Measurements from ENCODE around the gene NGDN. TPM values are rescaled to one million over a fixed set of nuclear protein-coding genes. Genes with fewer than 3 reads are reported as not detected.

The NGDN gene
- total RNA-seq, 1 experiment from 2014 or later: 42.2 TPM

DNA sequence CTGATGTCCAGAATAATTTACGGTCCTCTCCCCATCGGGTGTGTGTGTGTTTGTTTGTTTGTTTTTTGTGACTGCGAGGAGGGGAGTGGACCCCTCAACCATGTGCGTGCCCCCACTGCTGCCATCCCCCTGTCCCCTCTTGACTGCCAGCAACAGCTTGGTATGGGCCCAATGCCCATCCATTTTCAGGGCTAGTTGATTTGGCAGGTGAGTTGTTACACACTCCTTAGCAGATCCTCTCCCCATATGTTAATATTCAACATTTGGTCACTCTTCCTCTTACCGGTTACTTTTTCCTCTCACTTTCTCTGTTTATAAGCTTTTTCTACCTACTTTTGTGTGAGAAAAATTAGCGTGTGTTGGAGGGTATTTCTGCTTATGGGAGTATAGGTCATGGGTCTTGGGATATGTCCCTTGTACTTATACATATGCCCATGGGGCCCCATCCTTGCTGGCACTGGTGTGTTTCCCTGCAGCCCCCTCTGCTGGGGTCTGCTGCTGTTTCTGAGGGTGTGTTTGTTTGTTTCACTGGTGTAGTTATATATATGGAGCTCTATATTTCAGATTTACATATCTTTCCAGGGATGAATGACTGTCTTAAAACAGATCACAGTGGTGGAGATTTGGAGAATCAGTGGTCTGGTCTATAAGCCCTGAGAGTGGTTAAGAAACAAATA lies 48.3 kb downstream of the NGDN start:
- H3K9me3 Mint-ChIP-seq (ENCODE audit: low read depth, unreplicated experiment): no peaks in the 10 kb centered on the region
- H3K4me3 Mint-ChIP-seq (ENCODE audit: low read depth, unreplicated experiment): no peak overlapping the region
- no TSS peak for BruUV-seq (replicated peaks)
- TF ChIP-seq, protein P1, sequence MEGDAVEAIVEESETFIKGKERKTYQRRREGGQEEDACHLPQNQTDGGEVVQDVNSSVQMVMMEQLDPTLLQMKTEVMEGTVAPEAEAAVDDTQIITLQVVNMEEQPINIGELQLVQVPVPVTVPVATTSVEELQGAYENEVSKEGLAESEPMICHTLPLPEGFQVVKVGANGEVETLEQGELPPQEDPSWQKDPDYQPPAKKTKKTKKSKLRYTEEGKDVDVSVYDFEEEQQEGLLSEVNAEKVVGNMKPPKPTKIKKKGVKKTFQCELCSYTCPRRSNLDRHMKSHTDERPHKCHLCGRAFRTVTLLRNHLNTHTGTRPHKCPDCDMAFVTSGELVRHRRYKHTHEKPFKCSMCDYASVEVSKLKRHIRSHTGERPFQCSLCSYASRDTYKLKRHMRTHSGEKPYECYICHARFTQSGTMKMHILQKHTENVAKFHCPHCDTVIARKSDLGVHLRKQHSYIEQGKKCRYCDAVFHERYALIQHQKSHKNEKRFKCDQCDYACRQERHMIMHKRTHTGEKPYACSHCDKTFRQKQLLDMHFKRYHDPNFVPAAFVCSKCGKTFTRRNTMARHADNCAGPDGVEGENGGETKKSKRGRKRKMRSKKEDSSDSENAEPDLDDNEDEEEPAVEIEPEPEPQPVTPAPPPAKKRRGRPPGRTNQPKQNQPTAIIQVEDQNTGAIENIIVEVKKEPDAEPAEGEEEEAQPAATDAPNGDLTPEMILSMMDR (IDR thresholded peaks at IDR 0.05; ENCODE audit: unreplicated experiment): no peak
- intact Hi-C loops (cut with micrococcal nuclease; ENCODE audit: unreplicated experiment): no loop called here
- no peak overlapping the region for H3K27ac Mint-ChIP-seq (ENCODE audit: unreplicated experiment)
- DNase-seq: no peak
- CTCF ChIA-PET: interaction anchor here (1.0 kb wide), 1 partner anchor 9 kb away, joined by 4 read pairs; no protein-coding TSS in a partner anchor
- H3K36me3 Mint-ChIP-seq (ENCODE audit: insufficient read depth, unreplicated experiment): no peaks in the 10 kb centered on the region
- peaks cover 85% of the 10 kb centered on the region for H3K27me3 Mint-ChIP-seq (ENCODE audit: unreplicated experiment)
- no peaks in the 10 kb centered on the region for H3K4me1 Mint-ChIP-seq (ENCODE audit: low read depth, unreplicated experiment)

DNA sequence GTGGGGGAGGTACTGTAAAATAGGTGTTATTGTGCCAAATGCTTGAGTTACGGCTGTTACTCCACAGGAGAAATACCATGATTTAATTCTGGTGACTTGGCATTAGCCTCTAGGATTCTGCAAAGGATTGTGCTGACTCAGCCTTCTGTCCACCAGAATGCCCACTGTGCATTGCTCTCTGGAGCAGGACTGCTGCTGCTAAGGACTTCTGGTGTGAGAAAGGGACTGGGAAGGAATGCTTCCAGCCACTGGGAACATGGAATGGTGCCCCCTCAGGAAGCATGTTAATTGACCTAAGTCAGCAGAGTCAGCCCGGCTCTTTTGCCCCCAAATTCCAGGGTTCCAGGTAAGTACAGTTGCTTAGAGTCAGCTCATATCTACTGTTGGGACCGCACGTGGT lies 49.2 kb downstream of the NGDN start:
- Mint-ChIP-seq H3K4me3 (ENCODE audit: low read depth, unreplicated experiment) (no peak overlapping the region), H3K27me3 (ENCODE audit: unreplicated experiment) (peaks cover 76% of the 10 kb centered on the region), H3K4me1 (ENCODE audit: low read depth, unreplicated experiment) (no peaks in the 10 kb centered on the region), H3K36me3 (ENCODE audit: insufficient read depth, unreplicated experiment) (no peaks in the 10 kb centered on the region), H3K27ac (ENCODE audit: unreplicated experiment) (no peak overlapping the region), H3K9me3 (ENCODE audit: low read depth, unreplicated experiment) (no peaks in the 10 kb centered on the region)
- no peak for DNase-seq
- BruUV-seq (replicated peaks): no TSS peak
- CTCF ChIA-PET: no interaction called here
- intact Hi-C loops (cut with micrococcal nuclease; ENCODE audit: unreplicated experiment): no loop called here
- TF ChIP-seq, protein P1 (IDR thresholded peaks at IDR 0.05; ENCODE audit: unreplicated experiment): no peak

DNA sequence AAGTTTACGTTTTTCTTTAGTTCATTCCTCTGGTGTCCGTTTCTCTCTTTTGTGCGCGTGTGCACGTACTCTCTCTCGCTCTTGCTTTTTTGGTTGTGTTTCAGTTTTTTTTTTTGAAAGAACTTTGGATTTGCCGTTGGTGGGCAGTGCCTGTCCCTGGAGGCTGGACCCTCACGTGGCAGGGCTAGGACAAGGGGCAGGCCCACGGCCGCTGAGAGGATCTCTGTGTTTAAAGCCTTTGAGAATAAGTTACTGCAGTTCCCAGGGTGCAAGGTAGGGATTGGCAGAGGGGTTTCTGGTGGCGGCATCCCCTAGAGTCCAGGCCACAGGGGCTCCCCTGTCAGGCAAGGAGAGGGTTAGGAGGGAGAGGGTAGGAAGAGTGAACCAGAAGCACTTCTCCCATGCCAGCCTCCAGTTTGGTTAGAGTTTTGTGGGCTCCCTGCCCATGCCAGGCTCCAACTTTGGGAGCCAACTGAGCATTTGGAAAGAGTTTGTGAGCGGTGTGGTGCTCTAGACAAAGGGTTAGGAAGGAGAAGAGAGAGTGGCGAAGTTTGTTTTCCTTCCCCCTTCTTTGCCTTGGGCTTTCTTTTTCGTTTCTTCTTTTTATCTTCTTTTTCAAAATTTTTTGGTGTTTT lies 51.5 kb downstream of the NGDN start:
- no peak for DNase-seq
- TF ChIP-seq, protein P1 (IDR thresholded peaks at IDR 0.05; ENCODE audit: unreplicated experiment): no peak
- Mint-ChIP-seq H3K27me3 (ENCODE audit: unreplicated experiment) (peaks cover 53% of the 10 kb centered on the region), H3K36me3 (ENCODE audit: insufficient read depth, unreplicated experiment) (no peaks in the 10 kb centered on the region), H3K4me1 (ENCODE audit: low read depth, unreplicated experiment) (no peaks in the 10 kb centered on the region), H3K9me3 (ENCODE audit: low read depth, unreplicated experiment) (no peaks in the 10 kb centered on the region), H3K4me3 (ENCODE audit: low read depth, unreplicated experiment) (no peak overlapping the region), H3K27ac (ENCODE audit: unreplicated experiment) (no peak overlapping the region)
- CTCF ChIA-PET: no interaction called here
- no TSS peak for BruUV-seq (replicated peaks)
- intact Hi-C loops (cut with micrococcal nuclease; ENCODE audit: unreplicated experiment): no loop called here

DNA sequence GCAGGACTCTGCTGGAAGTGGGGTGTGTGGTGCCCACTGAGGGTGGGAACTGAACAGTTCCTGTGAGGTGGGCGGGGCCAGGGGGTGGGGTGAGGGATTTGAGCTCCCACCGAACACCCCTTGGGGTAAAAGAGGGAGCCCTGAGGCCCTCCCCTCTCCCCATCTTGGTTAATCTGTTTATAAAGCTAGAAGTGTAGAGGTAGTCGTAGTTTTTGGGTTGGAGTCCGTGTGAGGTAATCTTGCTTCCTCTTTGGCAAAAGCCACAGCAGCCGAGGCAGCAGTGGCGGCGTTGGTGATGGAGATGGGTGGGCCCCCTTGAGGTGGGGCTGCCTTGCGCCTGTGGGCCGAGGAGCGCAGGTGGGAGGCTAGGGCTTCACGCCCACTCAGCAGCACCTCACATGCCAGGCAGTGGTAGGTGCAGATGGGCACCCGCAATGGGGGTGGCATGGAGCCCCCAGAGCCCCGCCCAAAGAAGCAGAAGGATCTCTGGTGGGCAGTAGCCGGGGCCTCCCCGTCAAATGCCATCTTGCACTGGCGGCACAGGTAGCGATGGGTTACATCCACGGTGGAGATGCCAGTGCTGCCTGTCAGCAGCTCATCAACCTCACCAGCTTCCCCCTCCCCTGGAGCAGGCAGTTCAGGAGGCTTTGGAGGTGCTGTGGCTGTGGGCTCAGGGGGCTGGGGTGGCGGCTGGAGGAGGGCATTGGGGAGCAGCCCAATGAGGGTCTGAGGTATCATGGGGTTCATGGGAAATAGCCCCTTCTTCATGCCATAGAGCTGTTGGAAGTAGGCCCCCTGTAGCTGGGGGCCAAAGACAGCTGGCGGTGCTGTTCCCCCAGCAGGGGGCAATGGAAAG lies 52.5 kb downstream of the NGDN start:
- DNase-seq: no peak
- H3K36me3 Mint-ChIP-seq (ENCODE audit: insufficient read depth, unreplicated experiment): no peaks in the 10 kb centered on the region
- TF ChIP-seq, protein P1 (IDR thresholded peaks at IDR 0.05; ENCODE audit: unreplicated experiment): no peak
- peaks cover 43% of the 10 kb centered on the region for H3K27me3 Mint-ChIP-seq (ENCODE audit: unreplicated experiment)
- H3K9me3 Mint-ChIP-seq (ENCODE audit: low read depth, unreplicated experiment): no peaks in the 10 kb centered on the region
- intact Hi-C loops (cut with micrococcal nuclease; ENCODE audit: unreplicated experiment): no loop called here
- no peaks in the 10 kb centered on the region for H3K4me1 Mint-ChIP-seq (ENCODE audit: low read depth, unreplicated experiment)
- no peak overlapping the region for H3K27ac Mint-ChIP-seq (ENCODE audit: unreplicated experiment)
- no TSS peak for BruUV-seq (replicated peaks)
- H3K4me3 Mint-ChIP-seq (ENCODE audit: low read depth, unreplicated experiment): no peak overlapping the region
- CTCF ChIA-PET: interaction anchor here (1.6 kb wide), 1 partner anchor 14 kb away, joined by 3 read pairs; no protein-coding TSS in a partner anchor
